Activated CD8-positive, alpha-beta memory T cell treated with anti-CD3 and anti-CD28 coated beads for 24 hours (primary cell): ENCODE data around the gene PLSCR3.

Experiments
- DNase-seq: peaks from one replicate; pipeline ENCODE4 v3.0.0-alpha.2; 2020

Gene PLSCR3

DNA sequence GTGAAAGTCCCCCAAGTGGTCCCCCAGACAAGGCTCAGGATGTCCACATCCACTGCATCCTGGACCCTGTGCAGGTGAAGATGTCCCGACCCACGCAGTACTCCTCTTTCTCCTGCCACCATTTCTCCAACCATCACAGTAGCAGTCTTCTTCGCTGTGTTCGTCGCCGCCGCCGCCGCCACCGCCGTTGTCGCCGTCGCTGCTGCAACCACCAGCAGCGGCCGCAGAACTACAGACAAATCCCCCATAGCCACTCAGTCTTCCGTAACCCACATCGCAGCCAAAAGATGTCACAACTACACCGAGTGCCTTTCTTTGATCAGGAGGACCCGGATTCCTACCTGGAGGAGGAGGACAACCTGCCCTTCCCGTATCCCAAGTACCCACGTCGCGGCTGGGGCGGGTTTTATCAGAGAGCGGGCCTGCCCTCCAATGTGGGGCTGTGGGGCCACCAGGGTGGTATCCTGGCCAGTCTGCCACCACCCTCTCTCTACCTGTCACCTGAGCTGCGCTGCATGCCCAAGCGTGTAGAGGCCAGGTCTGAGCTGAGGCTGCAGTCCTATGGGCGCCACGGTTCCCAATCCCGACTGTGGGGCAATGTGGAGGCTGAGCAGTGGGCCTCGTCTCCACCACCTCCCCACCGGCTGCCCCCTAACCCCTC lies 32.0 kb upstream of the PLSCR3 start:
- no peak for DNase-seq

DNA sequence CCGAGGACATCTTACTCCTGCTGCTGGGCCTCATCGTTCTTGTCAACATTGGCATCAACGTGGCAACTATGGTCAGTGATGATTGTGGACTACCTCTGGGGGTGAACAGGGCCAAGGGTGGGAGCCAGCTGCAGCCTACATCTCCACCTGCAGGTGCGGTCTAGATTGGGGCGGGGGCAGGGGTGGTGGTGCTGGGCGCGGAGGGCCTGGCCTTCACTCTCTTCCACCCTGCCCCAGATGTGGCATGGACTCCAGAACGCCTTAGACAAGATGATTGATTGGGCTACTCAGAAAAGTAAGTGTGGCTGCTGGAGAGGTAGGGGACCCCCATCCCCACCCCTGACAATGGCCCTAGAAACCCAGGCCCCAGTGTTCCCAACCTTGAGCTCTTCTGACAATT lies 31.4 kb upstream of the PLSCR3 start:
- no peak for DNase-seq

- no peak for DNase-seq
These were observed 31.0 kb upstream of the PLSCR3 start, which contains the start of gene SPEM2 for GRCh38 chr17:7425316-7425715. Gene SPEM2 (plus strand): TSS chr17:7425616. CDS start chr17:7425689, 73 bp downstream.

GRCh38 chr17:7423679-7424078 lies 29.4 kb upstream of the PLSCR3 start:
- no peak for DNase-seq

GRCh38 chr17:7421186-7421585 lies 26.9 kb upstream of the PLSCR3 start:
- DNase-seq, result no peak

- DNase-seq, result no peak
These were observed 25.7 kb upstream of the PLSCR3 start, which contains the start of gene SPEM1 for GRCh38 chr17:7419819-7420610. Gene SPEM1 (plus strand): TSS chr17:7420324. CDS start chr17:7420385, 61 bp downstream.

- no peak for DNase-seq
These were observed 24.3 kb upstream of the PLSCR3 start for GRCh38 chr17:7418472-7419152.

- no peak for DNase-seq
These were observed 22.8 kb upstream of the PLSCR3 start for GRCh38 chr17:7417056-7417655.

- no peak for DNase-seq
These were observed 22.0 kb upstream of the PLSCR3 start for GRCh38 chr17:7416323-7416722.

GRCh38 chr17:7415784-7416183 lies 21.5 kb upstream of the PLSCR3 start:
- DNase-seq, result no peak

DNA sequence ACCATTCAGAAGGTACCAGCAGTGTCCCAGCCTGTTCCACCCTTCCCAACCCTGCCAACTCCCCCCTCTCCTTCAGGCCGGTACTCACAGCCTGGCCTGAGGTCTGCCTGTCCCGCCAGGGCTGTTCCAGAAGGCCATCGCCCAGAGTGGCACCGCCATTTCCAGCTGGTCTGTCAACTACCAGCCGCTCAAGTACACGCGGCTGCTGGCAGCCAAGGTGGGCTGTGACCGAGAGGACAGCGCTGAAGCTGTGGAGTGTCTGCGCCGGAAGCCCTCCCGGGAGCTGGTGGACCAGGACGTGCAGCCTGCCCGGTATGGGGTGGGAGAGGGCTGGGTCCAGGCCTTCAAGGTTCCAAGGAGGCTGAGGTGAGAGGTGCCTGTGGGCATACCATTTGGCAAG lies 20.5 kb upstream of the PLSCR3 start:
- no peak for DNase-seq

GRCh38 chr17:7413346-7413985 lies 19.1 kb upstream of the PLSCR3 start:
- DNase-seq, result no peak

GRCh38 chr17:7411427-7411750 lies 17.1 kb upstream of the PLSCR3 start:
- no peak for DNase-seq

DNA sequence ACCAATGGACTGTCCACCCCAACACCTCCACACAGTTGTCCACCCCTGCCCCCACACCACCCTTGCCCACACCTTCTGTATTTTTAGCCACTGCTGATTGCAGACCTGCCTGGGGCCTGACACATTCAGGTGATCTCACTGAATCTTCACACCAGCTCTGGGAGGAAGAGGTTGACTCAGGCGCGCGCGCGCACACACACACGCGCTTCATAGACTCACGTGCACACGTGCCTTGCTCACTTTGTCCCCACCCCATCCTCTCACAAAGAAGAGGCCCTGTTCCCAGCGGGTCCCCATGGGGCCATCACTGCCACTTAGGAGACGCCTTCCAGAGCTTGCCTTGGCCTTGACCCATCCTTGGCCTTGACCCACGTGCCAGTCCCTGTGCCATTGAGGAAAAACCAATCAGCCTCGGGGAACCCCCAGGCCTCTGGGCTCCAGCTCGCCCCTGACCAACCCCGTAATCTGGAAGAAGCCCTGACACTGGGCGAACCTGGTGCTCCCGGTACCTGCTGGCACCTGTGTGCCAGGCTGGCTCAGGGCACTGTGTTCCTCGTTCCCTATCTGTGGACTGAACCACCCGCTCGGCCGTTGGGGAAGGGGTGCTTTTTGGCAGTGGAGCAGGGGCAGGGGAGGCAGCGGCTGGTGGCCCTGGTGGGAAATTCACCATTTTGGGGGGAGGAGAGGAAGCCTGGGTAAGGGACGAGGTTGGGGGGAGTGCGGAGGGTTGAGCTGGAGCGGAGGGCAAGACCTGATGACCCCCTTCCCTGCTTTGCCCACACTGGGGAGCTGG lies 16.5 kb upstream of the PLSCR3 start:
- no peak for DNase-seq

- DNase-seq, result no peak
These were observed 15.4 kb upstream of the PLSCR3 start for GRCh38 chr17:7409716-7410115.

DNA sequence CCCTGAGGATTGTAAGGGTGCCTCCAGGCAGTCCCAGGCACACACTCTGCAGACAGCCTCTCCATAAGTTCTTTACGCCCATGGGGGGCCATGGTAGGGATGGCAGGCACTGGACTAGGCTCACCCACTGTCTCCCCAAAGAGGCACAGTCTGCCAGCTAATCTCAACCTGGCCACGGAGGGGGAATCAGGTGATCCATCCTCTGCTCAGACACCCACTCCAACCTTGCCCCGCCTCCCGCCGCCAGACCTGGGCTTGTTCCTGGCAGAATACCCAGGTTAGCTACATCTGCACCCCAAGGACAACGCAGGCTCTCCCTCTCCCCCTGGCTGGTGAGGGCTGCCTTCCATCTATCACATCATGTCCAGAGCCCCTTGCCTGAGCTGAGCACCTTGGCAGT lies 14.5 kb upstream of the PLSCR3 start:
- DNase-seq, result no peak

DNA sequence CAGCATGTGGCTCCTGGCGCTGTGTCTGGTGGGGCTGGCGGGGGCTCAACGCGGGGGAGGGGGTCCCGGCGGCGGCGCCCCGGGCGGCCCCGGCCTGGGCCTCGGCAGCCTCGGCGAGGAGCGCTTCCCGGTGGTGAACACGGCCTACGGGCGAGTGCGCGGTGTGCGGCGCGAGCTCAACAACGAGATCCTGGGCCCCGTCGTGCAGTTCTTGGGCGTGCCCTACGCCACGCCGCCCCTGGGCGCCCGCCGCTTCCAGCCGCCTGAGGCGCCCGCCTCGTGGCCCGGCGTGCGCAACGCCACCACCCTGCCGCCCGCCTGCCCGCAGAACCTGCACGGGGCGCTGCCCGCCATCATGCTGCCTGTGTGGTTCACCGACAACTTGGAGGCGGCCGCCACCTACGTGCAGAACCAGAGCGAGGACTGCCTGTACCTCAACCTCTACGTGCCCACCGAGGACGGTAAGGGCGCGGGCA lies 14.0 kb upstream of the PLSCR3 start:
- DNase-seq, result peak; percentile 72

DNA sequence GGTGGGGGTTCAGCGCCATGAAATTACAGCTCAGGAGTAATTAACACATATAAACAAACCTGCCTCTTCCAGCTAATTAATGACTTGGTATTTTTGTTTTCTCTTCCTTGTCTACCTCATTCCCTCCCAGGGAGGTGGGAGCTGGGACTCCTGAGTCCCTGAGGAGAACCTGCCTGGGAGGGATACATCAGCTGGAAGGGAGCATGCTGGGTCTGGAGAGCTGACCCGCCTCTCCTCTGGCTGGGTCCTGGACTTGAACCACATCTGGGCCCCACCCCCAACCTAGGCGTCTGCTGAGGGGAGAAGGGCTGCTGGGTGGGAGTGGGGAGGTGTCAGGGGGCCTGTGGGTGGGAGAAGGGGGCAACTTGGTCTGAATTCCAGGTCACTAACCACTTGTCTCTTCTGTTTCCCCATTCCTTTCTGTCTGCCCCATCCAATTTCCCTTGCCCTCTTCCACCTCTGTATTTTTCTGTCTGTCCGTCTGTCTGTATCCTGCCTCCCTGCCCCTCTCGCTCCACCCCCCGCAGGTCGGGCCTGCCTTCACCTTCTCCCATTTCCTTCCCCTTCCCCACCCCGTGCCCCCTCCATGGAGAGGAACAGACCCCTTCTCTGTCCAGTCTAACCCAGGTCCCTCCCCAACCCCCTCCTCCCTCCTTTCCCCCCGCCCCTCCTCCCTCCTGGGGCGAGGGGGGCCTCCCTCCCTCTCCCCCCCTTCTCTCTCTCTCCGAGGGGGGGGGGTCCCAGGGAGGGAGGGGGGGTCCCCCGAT lies 13.3 kb upstream of the PLSCR3 start, which contains the start of gene NLGN2:
Gene NLGN2 (plus strand): TSS at position 361 of the 767 bp plus-strand sequence. CDS start 411 bp downstream, outside the sequence.
- no peak for DNase-seq

GRCh38 chr17:7407082-7407481 lies 12.8 kb upstream of the PLSCR3 start:
- DNase-seq, result no peak

DNA sequence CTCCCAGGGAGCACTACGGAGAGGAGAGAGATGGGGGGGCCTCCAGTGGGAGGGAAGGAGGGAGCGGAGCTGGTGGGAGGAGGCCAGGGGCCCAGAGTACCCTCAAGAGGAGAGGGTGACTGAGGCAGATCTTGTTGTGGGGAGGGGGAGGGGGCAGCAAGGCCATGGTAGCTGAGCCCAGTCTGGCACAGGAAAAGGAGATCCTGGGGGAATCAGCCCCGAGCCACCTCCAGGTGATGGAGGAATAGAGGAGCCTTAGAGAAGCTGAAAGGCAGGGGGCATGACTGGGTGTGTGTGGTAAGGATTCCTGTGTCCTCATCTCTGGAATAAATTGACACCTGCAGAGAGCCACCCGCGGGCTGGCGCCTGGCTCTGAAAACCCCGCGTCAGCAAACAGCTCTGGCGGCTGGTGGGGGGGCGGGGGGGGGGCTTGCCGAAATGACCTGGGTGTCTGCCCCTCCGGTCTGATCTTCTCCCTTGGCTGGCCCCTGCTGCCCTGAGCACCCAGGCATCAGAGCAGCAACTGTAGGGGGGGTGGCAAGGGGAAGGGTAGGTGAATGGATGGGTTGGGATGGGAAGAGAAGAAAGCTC lies 12.0 kb upstream of the PLSCR3 start:
- DNase-seq, result no peak
